Activated gamma-delta T cell treated with anti-CD3 and anti-CD28 coated beads, Interleukin-2, amount 50 U/mL, for 16 hours (primary cell): ENCODE data around the gene XAF1.
A peak's percentile ranks its signal among the peaks of the same experiment; 100 is the strongest.
"Not testable (repeated sequence)": the region's sequence is repeated elsewhere in the genome, so short reads cannot be mapped to it uniquely, and the experiment has no call there.

Experiments used
- DNase-seq: peaks from one replicate; pipeline ENCODE4 v3.0.0-alpha.2; 2020; ENCODE audit warnings: low read depth

The XAF1 gene

DNA sequence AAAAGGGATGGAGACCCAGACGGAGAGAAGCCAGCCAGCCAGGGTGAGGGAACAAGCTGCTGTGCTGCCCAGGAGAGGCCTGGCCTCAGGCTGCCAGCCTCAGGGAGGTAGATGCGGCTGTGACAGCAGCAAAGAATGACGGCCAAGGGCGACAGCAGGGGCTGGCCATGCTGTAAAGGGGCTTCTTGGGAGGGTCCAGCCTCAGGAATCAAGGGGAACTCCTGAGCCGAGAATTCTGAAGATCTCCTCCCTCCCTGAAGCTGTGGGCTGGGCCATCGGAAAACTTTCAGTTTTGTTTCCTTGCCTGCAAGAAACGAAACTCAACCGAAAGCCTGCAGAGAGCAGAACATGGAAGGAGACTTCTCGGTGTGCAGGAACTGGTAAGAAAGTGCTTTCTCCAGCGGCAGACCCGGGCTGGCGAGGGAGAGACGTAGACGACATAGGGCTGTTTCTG lies at the start of gene XAF1:
Gene XAF1 (plus strand): TSS at position 316 of the 454 bp plus-strand sequence. CDS start 33 bp downstream, at position 349.
- DNase-seq, result peak; percentile 30

DNA sequence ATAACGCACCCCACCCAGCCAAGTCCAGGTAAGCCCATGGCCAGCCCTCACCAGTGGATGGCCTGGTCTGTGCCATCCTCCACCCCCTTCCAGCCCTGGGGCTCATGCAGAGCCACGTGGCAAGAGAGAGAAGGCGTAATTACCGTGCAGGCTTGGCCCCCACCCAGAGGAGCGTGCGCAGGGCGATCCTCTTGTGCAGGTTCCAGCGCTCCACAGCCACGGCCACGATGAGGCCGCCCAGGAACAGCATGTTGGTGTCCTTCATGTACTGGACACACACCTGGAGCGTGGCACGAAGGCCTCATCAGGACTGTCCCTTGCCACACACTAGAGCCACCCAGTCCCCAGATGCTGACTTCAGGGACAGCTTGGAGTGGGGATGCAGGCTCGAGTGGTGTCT lies 49.3 kb upstream of the XAF1 start:
- DNase-seq, result no peak

GRCh38 chr17:6706996-6707395 lies 48.9 kb upstream of the XAF1 start:
- no peak for DNase-seq

DNA sequence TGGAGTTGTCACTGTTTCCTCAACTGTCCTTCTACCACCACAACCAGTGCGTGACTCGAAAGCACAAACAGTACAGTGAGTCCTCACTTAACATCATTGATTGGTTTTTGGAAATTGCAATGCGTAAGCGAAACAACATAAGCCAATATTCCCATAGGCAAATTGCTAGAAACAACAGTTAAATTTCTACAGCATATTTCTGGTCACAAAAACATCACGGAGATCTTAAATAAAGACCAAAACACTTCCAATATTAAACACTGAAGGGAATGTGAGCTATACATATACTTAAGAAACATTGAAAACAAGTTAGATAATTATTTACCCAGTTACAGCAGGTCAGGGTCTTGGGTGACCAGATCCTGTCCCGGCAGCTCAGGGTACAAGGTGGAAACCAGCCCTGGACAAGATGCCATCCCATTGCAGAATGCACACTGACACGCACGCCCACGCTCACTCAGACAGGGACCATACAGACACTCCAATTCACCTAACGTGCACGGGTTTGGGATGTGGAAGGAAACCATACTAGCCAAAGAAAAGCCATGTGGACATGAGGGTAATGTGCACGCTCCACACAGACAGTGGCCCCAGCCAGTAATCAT lies 47.4 kb upstream of the XAF1 start:
- DNase-seq, result no peak

DNA sequence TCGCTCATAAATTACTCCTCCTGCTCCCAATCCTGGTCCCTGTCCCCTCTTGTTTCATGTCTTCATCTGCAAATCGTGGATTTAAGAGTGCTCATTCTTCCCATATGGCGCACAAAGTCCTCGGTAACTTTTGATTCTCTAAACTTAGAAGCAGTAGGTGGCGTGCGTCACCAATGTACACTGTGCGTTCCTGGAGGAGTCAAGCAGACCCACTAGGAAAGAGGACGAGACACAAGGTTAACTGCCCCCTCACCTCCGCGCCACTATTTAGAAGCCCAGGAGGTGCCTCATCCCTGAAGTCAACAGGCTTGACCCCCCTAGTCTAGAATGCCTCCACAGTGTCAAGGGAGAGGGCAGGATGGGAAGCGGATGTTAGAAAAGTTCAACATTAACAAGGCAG lies 45.5 kb upstream of the XAF1 start:
- DNase-seq, result no peak

GRCh38 chr17:6711081-6711674 lies 44.7 kb upstream of the XAF1 start:
- no peak for DNase-seq

DNA sequence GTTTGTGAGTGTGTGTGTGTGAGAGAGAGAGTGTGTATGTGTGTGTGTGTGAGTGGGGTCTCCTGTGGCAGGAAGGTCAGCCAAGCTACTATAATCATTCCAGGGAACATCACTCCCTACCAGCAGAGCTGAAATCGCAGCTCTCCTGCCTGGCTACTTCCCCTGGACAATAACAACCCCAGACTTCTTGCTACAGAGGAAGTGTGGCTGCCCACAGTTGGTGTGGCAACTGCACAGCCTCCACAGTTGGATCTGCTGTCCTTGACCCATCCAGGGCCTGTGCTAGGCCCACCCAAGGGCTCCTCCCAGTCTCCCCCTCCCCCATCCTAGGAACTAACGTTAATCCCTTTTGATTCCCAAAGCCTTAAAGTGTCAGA lies 44.2 kb upstream of the XAF1 start:
- DNase-seq, result no peak

DNA sequence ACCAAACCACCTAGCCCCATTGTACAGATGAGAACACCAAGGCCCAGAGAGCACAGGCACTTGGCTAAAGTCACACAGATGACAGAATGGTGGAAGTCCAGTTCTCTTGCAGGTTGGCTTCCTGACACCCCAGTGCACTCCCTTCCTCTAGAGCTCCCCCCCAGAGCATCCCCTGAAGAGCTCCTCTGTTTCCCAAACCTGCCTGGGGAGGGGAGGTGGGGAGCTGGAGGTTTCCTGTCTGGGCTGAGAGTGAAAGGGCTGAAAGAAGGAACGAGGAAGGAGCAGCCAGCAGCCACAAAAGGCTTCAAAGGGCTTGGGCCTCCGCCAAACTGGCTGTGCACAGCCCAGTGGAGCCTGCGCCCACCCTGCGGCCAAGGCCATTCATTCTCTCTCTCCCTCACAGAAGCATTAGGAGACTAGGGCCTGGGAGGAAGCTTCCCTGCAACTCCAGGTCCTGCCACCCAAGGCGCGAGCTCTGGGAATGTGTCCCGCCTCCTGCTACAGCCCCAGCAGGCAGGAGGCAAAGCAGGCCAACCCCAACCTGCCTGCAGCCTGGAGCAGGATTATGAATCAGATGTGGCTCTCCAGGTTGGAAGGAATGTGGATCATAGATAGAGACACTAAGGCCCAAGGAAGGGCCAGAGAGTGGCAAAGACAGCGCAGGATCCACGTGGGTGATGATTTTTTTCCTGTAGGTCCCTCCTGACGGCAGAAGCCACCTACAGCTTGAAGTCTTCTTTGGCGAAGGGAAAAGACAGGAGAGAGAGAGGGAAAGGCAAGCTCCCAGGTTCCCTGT lies 43.6 kb upstream of the XAF1 start:
- no peak for DNase-seq

DNA sequence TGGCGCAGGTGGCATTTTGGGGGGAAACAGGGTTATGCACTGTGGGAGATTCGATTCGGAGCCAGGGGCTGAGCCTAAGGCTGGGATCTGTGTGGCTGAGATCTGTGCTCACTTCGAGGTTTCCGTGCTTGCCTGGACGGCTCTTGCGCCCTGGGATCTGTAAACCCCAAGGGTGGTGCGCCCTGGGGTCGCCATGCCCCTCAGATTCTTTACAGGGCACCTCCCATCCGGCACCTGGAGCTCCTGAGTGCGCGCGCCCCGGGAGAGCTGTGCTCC lies 43.1 kb upstream of the XAF1 start:
- DNase-seq, result no peak

DNA sequence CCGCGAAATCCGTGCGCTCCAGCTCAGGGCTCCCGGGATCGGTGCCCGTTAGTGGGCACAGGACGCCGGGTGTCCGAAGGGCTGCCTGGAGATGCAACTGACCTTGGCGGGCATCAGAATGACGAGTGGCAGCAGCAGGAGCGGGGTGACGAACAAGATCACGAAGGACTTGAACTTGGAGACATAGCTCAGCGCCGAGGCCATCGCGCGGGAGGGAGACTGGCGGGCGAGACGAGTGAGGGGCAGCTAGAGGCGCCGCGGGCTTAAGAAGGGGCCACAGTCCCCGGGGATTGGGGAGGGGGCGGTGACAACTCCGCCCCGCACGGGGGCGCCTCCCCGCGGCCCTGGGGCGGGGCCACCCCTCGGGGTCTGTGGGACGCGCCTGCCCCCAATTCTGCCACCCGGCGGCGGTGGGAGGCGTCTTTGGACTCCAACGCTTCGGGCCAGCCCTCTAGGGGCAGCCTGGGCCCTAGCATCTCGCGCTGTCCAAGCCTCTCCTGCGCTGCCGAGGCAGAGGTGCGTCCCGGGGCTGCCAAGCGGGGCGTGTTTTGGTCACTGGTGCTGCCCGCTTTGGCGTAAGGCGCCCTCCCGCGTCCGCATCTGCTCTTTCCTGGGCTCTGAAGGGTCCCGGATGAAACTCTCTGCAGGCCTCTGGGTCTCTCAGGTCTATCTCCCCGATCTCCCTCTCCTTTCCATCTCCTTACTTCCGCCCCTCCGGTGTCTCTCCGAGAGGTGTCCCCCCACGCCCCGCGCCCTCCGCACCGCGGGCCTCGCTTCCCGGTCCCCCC lies 42.5 kb upstream of the XAF1 start, which contains the start of gene SLC13A5:
Gene SLC13A5 (minus strand): TSS at position 240 of the 788 bp plus-strand sequence. CDS start 36 bp downstream, at position 204.
- DNase-seq, result no peak

DNA sequence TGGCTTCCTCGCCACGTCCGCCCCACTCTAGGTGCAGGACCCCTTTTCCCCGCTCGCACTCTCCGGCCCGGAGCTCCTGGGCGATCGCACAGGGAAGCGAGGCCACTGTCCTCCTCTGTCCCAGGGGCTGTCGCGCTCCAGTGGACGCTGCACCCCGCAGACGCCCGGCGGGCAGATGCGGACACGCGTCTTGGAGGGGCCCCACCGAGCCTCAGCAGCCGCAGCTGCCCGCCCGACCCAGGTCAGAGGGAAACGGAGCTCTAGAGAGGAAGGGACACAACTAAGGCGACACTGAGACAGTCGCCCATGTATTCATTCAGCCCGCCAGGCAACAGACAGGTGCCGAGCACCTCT lies 42.0 kb upstream of the XAF1 start:
- DNase-seq, result no peak

DNA sequence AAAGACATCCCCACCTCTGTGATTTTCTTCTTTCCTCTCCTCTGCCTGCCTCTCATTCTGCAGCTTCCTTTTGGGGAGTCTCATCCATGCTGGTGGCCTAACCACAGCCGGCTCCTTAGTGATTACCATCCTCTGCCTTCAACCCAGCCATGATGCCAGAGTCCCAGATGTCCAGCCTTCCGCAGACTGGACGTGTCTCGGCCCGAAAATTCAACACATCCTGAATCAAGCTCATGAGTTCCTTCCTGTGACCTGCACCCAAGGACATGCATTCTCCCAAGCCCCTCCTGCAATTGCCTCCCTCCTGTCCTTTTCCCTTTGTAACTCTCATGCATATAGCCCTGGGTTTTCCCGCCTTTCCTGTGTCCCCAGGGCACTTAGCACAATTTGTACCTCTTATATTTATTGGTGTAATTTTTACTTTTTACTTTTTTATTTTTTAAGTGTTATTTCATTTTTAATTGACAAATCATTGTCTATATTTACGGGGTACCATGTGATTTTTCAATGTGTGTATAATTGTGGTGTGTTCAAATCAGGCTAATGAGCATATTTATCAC lies 41.5 kb upstream of the XAF1 start:
- no peak for DNase-seq

GRCh38 chr17:6716736-6717135 lies 39.1 kb upstream of the XAF1 start:
- DNase-seq, result no peak

GRCh38 chr17:6721744-6722143 lies 34.1 kb upstream of the XAF1 start:
- no peak for DNase-seq

DNA sequence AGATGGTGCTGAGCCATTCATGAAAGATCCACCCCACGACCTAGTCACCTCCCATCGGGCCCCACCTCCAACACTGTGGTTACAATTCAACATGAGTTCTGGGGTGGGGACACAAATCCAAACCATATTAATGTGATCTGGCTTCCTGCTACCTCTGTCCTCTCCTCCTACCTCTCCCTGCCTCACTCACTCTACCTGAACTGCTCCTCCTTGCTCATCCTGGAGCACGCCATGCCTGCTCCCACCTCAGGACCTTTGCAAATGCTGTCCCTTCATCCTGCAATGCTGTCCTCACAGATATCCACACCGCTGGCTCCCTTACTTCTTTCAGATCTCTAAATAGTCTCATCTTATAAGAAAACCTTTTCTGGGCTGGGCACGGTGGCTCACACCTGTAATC lies 31.8 kb upstream of the XAF1 start:
- no peak for DNase-seq

DNA sequence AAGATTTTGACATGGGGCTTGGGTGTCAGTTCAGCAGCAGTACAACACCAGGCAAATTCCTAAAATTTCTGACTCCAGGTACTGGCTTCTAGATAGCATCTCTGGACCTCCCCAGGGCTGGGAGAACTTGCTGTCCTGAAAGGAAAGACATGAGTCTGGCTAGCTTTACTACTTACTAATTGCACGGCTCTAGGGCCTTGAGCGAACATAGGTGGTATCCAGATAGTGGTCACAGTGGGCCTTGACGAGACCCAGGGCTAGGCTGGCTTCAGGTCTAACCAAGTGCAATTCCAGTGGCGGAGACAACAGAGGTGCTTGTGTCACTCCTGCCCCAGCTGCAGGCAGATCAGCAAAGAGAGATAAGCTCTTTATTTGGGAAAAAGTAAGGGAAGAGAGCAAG lies 26.3 kb upstream of the XAF1 start:
- no peak for DNase-seq

DNA sequence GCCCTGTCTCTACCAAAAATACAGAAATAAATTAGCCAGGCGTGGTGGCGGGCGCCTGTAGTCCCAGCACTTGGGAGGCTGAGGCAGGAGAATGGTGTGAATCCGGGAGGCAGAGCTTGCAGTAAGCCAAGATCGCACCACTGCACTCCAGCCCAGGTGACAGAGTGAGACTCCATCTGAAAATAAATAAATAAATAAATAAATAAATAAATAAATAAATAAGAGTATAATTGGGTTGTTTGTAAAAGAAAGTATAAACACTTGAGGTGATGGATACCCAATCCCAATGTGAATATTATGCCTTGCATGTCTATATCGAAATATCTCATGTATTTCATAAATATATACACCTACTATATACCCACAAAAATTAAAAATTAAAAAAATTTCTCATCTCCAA lies 9.2 kb upstream of the XAF1 start:
- DNase-seq, result not testable (repeated sequence)

DNA sequence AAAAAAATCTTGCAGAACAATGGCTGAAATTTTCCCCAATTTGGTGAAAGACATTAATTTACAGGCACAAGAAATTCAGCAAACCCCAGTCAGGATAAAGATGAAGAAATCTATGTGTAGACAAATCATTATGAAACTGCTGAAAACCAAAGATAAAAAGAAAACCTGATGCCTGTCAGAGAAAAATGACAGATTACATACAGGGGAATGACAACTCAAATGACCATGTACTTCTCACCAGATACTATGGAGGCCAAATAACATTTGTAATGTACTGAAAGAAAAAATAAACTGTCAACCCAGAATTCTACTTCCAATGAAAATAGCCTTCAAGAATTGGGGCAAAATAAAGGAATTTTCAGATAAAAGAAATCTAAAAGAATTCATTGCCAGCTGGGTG lies 7.2 kb upstream of the XAF1 start:
- no peak for DNase-seq

DNA sequence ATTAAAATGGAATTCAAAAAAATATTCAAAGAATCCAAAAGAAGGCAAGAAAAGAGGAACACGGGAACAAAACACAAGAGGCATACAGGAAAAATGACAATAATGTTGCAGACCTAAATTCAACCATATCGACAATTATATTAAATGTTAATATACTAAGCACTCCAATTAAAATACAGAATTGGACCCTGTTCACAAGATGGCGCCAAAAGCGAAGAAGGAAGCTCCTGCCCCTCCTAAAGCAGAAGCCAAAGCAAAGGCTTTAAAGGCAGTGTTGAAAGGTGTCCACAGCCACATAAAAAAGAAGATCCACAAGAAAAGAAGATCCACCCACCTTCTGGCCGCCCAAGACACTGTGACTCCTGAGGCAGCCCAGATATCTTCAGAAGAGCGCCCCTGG lies 6.3 kb upstream of the XAF1 start:
- no peak for DNase-seq

DNA sequence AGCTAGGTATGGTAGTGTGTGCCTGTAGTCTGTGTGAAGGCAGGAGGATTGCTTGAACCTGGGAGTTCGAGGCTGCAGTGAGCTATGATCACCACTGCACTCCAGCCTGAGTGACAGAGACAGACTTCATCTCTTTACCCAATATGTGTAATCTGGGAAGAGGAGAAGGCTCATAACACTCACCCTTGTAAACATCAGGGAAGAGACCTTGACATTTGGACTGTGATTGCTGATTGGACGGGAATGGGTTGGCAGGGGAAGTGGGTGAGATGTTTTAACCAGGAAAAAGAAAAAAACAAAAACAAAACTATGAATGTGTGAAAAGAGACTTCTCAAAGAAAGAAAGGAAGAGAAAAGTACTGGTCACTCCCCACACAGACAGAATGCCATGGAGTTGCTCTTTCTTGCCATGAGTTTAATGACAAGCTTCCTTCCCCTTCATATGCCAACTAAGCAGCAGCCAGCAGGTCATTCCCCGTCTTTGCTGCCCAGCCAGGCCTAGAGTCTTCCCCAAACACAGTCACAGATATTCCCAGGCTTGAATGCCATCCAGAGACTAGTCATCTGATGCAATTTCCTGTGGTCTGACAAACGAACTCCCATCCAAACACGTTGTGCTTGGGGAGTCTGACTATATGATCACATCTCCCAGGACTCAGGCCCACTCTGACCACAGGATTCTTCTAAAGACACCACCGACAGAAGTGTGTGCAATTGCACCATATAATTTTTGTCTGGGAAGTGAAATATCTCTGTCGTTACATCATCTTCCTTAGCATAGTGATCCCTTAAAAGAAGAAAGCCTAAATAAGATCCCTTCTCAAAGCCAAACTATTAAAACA lies 3.6 kb upstream of the XAF1 start:
- no peak for DNase-seq

- peak; percentile 30 for DNase-seq
Measured at GRCh38 chr17:6753006-6753445, 2.8 kb upstream of the XAF1 start.

GRCh38 chr17:6753546-6753945 lies 2.3 kb upstream of the XAF1 start:
- no peak for DNase-seq
